ENCODE data around the gene LCN15.
A peak's percentile ranks its signal among the peaks of the same experiment; 100 is the strongest.

LCN15 gene

DNA sequence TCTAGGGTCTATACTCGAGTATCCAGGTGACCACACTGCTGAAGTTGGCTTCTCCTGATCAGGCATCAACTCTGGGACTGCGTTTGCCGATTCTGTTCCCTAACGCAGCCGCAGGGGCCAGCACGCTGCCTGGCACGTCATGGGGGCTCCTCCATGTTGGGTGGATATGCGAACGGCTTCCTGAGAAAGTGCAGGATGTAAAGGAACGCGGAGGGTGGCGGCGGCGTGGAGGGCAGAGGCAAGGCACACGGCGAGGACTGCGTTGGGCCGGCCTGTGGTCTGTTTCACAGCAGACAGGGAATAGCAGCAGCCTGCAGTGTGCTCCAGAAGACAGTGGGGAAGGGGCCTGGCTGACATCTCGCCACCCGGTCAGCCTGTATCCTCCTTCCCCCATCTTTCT lies 25.4 kb downstream of the LCN15 start:
- no peak for DNase-seq

DNA sequence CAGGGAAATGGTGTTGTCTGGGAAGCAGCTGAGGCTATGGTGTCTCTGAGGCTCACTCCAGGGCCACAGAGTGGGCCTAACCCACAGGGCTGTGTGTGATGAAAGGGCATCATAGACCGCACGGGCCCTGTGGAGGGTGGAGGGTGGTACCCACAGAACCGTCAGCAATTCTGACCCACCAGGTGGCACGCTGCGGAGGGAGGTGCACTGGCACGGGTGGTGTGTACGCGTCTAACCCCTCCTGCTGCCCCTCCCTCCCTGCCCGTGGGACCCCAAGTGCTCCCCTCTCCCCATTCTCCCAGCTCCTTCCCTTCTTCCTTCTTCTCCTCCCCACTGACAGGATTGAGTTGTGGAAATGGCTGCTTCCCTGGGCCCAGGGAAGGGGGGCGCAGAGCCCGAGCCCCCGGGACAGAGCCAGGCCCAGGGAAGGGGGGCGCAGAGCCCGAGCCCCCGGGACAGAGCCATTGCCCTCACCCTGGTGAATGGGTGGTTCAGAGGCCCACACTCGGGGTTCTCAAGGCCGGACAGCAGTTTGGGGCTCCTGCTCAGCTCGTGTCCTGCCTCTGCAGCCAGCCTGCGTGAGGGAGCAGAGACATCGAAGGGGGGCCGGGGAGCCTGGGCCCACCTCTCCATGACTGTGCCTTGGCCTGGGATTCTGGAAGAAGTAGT lies 28.4 kb downstream of the LCN15 start:
- DNase-seq: no peak

DNA sequence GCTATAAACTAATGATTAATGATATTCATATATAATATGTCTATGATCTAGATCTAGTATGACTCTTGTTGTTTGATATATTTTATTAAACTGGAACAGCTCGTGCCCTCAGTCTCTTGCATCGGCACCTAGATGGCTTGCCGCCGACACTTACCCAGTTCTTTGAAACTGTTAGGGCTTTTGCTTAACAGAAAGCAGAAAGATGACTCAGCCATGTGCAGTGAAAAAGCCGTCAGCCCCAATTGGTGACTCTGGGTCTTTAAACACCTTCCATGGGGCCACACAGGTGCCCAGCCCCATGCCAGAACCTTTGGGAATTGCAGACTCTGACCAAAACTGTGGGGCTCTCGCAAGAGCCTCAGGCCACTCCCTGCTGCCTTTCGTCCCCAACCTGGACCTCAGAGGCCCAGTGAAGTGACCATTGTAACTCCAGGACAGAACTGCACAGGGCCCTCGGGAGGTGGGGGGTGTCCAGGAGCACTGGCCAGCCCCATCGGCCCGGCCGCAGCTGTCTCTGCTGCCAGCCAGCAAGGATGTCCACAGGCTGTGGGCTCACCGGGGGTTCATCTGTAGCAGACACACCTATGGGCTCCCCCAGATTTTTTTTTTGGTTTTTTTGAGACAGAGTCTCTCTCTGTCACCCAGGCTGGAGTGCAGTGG lies 29.4 kb downstream of the LCN15 start:
- no peak for DNase-seq

DNA sequence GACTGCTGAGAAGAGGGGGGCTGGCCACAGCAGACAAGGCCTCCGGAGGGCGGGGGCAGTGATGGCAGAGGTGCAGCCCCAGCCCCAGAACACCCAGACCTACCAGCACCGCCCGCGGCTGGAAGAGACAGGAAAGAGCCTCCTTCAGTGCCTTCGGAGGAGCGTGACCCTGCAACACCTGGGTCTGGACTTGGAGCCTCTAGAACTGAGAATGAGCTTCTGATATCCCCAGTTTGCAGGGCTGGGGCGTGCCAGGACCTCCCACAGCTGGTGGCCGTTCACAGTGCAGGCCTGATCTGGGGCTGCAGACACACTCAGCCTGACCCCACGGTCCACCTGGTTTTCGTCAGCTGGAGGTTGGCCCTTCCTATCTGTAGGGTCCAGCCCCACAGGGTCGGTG lies 30.7 kb downstream of the LCN15 start:
- DNase-seq: no peak

DNA sequence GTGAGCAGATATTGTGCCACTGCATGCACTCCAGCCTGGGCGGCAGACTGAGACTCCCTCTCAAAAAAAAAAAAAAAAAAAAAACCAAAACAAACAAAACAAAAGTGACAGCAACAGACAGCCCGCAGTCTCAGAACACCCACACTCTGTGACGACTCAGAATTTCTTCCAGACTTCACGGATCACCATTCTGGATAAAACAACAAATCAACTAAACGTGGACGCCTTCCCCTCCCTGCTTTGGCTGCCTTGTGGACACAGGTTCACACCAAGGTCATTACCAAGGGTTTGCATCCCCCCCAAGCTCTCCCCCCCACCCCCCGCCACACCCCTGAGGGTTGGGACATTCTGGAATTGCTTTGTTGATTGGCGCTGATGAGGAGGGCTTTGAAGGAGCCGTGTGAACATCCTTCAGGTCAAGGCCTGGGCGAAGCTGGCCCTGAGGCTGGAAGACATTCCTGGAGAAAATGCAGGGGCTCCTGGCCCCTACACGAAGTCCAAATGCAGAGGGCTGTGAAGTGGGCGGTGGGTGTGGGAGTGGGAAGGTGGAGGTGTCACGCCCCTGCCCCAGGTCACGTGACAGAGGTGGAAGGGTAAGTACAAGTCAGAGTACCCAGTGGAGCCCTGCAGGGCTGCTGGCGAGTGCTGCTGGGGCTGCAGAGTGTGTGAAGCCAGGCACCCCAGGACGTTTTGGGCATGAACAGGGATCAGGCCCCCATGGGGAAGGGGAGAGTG lies 31.7 kb downstream of the LCN15 start:
- DNase-seq: no peak

DNA sequence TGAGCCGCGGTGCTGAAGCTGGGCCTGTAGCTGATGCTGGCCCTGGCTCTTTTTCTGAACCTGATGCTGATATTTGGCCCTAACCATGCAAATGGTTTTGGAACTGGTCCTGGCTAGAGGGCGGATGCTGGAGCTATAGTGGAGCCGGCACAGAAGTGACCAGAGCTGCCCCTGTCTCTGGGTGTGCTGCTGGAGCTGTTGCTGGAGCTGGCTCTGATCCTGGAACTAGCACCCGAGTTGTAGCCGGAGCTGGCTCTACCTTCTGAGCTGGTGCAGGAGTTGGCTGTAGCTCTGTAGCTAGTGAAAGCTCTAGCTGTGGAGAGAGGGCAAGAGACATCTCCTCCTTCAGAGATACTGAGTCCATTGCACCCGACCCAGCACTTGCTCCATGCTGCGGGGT lies 34.4 kb downstream of the LCN15 start:
- no peak for DNase-seq

DNA sequence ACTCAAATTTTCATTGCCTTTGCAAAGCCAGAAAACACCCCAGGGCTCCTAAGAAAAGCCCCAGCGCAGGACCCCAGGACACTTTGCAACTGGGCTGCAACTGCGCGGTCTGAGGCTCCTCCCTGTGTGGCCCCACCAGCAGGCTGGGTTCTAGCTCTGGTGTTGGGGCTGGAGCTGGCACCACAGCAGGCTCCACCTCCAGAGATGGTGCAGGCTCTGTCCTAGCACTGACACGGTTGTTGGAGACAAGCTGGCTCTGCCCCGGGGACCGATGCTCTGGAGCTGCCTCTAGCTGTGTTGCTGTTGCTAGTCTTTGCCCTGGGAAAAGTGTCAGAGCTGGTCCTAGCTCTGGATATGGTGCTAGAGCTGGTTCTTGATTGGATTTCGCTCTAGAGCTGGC lies 35.2 kb downstream of the LCN15 start:
- DNase-seq: no peak

DNA sequence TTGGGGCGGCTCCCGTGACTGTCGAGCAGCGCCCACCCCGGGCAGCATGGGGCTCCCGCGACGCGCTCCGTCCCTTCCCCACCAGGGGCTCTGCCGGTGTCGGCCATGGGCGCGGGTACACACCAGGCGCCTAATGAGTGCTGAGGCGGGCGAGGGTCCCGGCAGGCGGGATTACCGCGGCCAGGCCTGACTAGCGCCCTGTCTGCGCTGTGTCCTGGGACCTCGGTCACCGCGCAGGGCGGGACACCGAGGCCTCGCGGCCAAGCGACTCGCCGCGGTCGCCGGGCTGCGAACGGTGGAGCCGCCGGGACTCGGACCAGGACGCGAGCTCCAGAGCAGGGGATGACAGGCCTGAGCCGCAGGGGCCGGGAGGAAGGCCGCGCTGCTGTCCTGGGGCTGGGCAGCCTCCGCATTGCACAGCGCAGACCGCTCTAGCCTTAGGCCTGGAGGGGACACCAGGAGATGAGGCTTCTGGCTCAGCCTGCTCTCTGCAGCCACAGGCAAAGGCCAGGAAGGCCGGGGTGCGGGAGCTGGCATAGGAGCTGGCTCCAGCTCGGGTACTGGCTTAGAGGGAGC lies 35.7 kb downstream of the LCN15 start:
- no peak for DNase-seq

DNA sequence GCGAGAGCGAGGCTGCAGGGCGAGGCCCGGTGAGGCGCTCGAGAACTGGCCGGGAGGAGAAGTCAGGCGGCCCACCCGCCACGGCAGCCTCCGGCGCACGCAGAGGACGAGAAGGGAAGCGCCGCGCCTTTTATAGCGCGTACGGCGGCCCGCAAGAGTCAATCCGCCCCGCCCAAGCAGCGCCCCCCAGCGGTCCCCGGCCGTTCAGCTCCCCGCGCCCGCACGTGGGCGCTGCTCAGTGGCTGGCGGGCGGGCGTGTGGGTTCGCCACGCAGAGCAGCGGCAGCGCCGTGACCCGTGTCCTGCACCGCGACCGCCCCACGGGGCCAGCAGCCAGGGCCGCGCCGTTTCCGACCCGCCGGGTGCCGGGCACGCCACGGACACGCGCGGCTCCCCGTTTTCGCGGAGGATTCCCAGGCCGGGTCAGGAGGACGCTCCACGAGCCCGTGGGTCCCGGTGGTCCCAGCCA lies 36.2 kb downstream of the LCN15 start:
- DNase-seq: peak; percentile 20 to 54

DNA sequence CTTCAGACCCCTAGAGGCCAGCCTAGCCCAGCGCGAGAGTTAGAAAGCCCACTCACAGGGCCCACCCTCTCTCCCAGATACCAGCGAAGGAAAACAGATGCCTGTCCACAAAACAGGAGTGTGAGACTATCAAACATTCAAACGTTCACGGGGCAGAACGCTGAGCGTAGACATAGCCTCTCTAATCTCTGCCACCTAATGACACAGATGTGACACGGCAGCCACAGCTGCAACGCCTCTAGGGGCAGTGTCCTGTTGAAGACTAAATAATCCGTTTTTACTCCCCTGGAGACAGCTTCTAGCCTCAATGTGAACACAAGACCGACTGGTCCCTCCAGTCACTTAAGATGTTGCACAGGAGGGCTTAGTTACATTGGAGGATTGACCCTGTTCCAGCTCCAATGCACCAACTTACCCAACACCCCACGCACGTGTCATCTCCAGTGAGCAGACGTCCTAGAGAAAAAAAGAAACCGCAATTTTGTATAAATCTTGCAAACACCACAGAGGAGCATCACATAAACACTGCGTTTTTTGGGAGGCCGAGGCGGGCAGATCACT lies 37.6 kb downstream of the LCN15 start:
- DNase-seq: no peak

DNA sequence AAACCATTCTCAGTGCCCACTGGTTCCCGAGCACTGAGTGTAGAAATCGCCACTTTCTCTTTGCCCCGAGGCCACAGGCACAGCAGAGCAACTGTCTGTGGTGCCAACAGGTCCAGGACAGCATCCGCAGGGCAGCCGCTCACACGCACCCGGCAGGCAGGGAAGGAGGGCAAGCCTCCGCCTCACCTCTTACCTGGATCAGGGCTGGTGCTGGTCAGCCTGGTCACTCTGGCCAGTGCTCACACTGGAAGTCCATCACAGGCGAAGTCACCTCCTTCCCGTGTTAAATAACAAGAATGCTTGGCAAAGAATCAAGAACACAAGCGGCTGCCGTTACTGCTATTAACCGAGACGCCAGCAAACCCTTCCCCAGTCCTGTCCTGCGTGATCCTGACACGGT lies 38.2 kb downstream of the LCN15 start:
- DNase-seq: no peak

DNA sequence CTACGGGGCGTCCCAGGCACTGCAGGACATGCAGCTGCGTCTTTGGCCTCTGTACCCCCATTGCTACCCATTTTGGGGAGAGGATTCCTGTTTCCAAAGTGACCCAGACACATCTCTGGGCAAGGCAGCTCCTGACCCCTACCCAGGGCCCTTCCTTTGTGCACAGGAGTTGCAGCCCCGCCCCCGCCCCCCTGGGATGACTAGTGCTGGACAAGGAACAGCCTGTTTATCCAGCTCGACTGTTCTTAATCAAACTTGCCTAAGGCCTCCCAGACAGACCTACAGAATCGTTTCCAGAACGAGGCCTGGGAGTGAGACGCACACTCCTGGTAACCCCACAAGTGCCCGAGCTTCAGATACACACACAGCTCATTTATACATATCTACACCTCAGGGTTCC lies 38.7 kb downstream of the LCN15 start:
- DNase-seq: no peak

DNA sequence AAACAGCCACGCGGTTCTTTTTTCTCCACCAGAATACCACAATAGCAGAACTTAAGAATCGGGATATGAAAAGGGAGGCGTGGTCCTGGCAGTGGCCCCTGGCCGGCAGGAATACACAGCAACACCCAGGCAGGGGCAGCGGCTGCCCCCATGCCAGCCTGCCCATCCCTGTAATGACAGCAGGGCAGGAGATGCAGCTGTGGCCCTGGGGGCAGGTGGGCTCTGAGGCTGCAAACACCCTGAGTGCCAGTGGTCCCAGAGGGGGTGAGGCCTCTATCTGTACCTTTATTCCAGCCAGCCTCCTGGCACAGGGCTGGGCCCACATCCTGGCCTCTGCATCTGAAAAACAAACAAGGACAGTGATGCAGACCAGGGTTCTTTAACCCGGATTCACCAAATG lies 39.5 kb downstream of the LCN15 start:
- no peak for DNase-seq

DNA sequence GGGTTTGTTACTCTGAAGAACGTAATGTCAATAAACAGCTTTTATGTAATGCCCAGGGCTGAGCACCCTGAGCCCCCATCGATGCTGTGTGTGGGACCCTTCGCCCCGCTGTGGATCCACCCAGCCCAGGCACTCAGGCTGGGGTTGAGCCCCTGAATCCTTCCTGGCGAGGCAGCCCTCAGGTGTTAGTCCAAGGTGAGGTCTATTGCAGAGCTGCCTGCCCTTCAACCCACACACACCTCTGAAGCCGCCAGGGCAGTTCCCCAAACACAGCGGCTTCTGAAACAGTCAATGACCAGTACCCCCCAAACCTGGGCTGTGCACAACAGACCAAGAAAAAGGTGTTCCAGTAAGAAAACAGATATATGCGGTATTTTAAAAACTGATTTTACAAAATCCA lies 40.3 kb downstream of the LCN15 start:
- no peak for DNase-seq

DNA sequence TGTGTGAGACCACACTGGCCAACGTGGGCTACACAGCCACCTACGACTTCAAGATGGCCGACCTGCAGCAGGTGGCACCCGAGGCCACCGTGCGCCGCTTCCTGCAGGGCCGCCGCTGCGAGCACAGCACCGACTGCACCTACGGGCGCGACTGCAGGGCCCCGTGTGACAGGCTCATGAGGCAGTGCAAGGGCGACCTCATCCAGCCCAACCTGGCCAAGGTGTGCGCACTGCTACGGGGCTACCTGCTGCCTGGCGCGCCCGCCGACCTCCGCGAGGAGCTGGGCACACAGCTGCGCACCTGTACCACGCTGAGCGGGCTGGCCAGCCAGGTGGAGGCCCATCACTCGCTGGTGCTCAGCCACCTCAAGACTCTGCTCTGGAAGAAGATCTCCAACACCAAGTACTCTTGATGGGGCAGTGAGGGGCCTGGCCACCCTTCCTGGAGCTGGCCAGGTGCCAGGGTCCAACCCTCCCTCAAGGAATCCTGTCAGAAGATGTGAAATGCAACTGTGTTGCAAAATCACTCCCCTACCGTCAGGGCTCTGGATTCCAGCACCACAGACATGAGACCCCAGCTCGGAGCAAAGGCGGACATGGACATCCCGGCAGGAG lies 40.8 kb downstream of the LCN15 start:
- DNase-seq: no peak

DNA sequence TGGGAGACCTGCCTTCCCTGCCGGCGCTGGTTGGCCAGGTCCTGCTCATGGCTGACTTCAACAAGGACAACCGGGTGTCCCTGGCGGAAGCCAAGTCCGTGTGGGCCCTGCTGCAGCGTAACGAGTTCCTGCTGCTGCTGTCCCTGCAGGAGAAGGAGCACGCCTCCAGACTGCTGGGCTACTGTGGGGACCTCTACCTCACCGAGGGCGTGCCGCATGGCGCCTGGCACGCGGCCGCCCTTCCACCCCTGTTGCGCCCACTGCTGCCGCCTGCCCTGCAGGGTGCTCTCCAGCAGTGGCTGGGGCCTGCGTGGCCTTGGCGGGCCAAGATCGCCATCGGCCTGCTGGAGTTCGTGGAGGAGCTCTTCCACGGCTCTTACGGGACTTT lies 41.4 kb downstream of the LCN15 start:
- no peak for DNase-seq

DNA sequence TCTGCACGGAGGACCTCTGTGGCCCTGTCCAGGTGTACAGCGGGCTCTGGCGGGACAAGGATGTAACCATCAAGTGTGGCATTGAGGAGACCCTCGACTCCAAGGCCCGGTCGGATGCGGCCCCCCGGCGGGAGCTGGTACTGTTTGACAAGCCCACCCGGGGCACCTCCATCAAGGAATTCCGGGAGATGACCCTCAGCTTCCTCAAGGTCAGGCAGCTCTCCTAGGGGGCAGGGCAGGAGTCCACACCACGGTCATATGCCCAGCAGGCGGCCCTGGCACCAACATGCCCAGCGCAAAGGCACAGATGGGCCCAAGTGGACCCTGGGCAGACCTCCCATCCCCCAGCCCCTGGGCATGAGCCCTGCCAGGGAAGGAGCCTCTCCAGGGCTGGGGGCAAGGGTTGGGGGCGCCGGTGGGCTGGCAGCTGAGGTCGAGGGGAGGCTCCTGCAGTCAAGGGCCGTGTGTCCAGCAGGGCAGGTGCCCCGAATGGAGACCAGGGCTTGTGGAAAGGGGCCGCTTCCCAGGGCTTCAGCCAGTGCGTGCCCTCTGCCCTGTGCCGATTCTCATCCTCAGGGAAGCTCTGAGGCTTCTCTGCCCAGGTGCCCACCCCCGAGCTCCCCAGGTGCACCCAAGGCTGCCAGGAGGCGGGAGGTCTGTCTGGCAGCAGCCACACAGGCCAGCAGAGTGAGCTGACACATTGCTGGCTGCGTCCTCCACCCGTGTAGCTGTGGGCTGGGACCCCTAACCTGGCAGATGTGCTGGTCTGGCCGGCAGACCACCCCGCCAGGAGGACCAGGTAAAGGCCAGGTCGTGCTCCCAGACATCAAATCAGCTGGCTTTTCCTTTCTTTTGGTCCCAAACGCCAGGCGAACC lies 42.0 kb downstream of the LCN15 start:
- no peak for DNase-seq

DNA sequence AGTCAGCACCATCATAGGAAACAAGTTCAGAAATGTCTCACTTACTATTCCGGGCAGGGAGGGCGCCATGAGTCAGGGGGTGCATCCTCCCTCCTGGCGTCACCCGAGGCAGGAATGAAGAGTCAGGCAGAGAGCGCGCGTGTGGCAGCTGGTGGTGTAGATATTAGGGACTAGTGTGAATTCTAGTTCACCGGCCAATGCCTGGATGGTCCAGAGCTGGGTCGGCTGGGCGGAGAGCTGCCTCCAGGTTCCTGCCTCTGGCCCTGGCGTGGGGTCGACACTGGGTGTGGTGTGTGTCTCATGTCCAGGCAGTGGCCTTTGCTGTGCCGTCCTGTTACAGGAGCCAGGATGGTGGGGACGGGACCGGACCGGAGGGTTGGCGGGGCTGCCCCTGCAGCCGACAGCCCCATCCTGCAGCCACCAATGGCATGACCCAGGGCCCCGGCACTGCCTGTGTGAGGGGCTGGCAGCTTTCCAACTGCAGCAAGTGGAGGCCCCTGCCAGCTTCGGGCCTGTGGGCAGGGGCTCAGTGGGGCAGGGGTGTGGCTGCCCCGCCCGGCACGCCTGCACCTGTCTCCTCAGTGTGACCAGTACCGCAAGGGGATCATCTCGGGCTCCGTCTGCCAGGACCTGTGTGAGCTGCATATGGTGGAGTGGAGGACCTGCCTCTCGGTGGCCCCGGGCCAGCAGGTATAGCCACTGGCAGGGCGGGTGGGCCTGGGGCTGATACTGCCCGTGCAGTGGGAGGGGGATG lies 42.8 kb downstream of the LCN15 start:
- no peak for DNase-seq

DNA sequence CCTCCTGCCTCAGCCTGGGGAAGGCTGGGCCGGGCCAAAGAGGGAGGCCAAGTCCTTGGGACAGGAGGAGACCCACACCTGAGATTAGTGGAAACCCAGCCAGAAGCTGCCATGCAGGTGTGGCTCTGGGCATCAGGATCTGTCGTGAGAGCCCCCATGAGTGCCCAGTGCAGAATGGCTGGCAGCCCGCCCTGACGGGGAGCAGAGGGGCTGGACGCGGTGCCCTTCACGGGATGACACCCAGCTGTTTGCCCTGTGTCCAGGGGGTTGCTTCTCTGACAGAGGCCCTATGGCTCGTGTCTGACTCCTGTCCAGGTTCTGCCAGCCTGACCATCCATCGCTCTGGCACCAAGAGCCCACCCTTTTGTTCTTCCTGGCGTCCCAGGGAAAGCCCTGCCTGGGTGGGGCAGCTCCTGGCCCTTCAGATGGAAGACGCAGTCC lies 43.4 kb downstream of the LCN15 start:
- no peak for DNase-seq

DNA sequence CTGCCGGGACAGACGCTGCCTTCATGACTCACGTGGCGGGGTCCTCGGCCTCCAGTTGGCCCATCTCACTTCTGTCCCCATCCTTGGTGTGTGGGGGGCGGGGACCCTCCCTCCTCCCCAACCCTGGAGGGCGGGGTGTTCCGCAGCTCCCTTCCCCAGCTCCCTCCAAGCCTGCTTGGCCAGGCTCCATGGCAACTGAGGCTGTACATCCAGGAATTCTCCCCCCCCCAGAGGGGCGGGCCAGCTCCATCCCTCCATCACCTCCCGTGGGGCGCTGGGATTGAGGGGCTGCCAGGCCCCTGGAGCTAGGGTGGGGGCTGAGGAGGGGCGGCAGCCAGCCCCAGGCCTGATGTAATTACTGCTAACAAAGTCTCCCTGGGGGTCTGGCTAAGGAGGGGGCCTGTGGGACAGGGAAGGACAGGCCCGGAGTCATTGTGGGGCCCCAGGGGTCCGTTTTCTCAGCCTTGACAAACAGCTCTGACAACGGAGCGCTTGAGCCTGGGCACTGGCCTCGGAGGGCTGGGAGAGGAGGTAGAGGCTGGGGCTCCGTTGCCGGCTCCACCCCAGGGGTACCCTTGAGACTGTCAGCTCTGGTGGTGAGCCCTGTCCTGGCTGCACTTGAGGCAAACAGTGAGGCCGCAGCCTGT lies 43.9 kb downstream of the LCN15 start:
- no peak for DNase-seq
